SK-N-MC (cell line): ENCODE results near the gene CACNA1C.

ENCODE experiments used
- EZH2 ChIP-seq: fragments of 200-600 bp; sonication (generic); IDR thresholded peaks from one replicate; pipeline ENCODE4 v1.6.1; 2017; ENCODE audit warnings: antibody characterized with exemption
- POLR2AphosphoS5 ChIP-seq: IDR thresholded peaks from 2 replicates; pipeline ENCODE4 v1.6.1; 2012; ENCODE audit warnings: mild to moderate bottlenecking, low read depth, low read length, borderline replicate concordance

DNA sequence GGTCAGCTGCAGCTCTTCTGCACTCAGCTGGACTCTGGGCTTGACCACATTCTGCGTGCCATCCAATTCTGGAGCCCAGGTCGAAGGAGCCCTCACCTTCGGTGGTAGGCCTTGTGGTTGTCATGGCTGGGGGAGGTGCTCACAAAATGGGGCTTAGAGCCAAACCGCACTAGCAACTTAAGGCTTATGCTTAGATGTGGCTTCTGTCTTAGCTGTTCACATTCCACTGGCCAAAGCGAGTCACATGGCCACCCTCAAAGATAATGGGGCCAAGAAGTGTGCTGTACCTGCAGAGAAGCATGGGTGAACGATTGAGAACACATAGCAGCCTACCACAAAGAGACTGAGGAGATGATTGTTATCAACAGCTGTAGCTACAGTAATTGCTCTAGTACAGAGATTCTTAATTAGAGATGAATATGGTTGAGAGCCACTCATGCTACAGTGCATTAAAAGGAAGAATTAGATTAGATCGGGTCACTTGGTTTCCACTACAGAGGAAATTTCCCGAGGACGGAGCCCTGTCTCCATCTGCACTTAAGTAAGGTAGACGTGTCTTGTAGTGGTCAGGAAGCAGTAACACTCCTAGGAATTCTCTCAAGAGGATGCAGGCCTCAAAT is 407.4 kb downstream of the CACNA1C start:
- no peak for TF ChIP-seq POLR2AphosphoS5
- no peak for TF ChIP-seq EZH2
